ENCODE results near the gene SP140. TPM values are rescaled to one million over a fixed set of nuclear protein-coding genes. Genes with fewer than 3 reads are reported as not detected.
"Not testable (repeated sequence)": the region's sequence is repeated elsewhere in the genome, so short reads cannot be mapped to it uniquely, and the experiment has no call there.

The SP140 gene
- polyA plus RNA-seq, 1 experiment = 0.29 TPM

GRCh38 chr2:230282936-230283335, 57.4 kb downstream of the SP140 start:
- TF ChIP-seq CTCF (IDR thresholded peaks at IDR 0.05; ENCODE audit: insufficient read depth, low read depth, low read length) = no peak
- ChIA-PET CTCF (no interaction called here), POLR2A (no interaction called here)
- H3K27me3 ChIP-seq (ENCODE audit: control insufficient read depth, insufficient read depth, low read length) = peaks cover 2% of the 10 kb centered on the region; the same call in 1 of the 2 replicates
- H3K36me3 ChIP-seq (ENCODE audit: control insufficient read depth, insufficient read depth, low read length) = no peaks in the 10 kb centered on the region
- no peak overlapping the region for H3K4me3 ChIP-seq (ENCODE audit: low read depth, low read length)
- DNase-seq (ENCODE audit: low read depth) = no peak

- H3K4me3 ChIP-seq (ENCODE audit: low read depth, low read length) = no peak overlapping the region
- POLR2A ChIA-PET = no interaction called here
- peaks cover 2% of the 10 kb centered on the region; the same call in 1 of the 2 replicates for H3K27me3 ChIP-seq (ENCODE audit: control insufficient read depth, insufficient read depth, low read length)
- no peak for DNase-seq (ENCODE audit: low read depth)
- no peaks in the 10 kb centered on the region for H3K36me3 ChIP-seq (ENCODE audit: control insufficient read depth, insufficient read depth, low read length)
- no peak for TF ChIP-seq CTCF (IDR thresholded peaks at IDR 0.05; ENCODE audit: insufficient read depth, low read depth, low read length)
- CTCF ChIA-PET = no interaction called here
Measured at GRCh38 chr2:230286048-230286447, 60.5 kb downstream of the SP140 start.

GRCh38 chr2:230289311-230289710, 63.8 kb downstream of the SP140 start:
- DNase-seq (ENCODE audit: low read depth); CTCF ChIA-PET; H3K4me3 ChIP-seq (ENCODE audit: low read depth, low read length); H3K36me3 ChIP-seq (ENCODE audit: control insufficient read depth, insufficient read depth, low read length); POLR2A ChIA-PET; H3K27me3 ChIP-seq (ENCODE audit: control insufficient read depth, insufficient read depth, low read length): not testable (repeated sequence)

- H3K36me3 ChIP-seq (ENCODE audit: control insufficient read depth, insufficient read depth, low read length) = no peaks in the 10 kb centered on the region
- TF ChIP-seq CTCF (IDR thresholded peaks at IDR 0.05; ENCODE audit: insufficient read depth, low read depth, low read length) = no peak
- no peaks in the 10 kb centered on the region; the same call in 1 of the 2 replicates for H3K27me3 ChIP-seq (ENCODE audit: control insufficient read depth, insufficient read depth, low read length)
- no peak overlapping the region for H3K4me3 ChIP-seq (ENCODE audit: low read depth, low read length)
- POLR2A ChIA-PET = no interaction called here
- DNase-seq (ENCODE audit: low read depth) = no peak
- CTCF ChIA-PET = interaction anchor here (0.6 kb wide), 1 partner anchor 233 kb away, joined by 3 read pairs; no protein-coding TSS in a partner anchor
Measured at GRCh38 chr2:230295192-230295591, 69.7 kb downstream of the SP140 start.

- no peaks in the 10 kb centered on the region; the same call in 1 of the 2 replicates for H3K27me3 ChIP-seq (ENCODE audit: control insufficient read depth, insufficient read depth, low read length)
- CTCF ChIA-PET = no interaction called here
- H3K36me3 ChIP-seq (ENCODE audit: control insufficient read depth, insufficient read depth, low read length) = no peaks in the 10 kb centered on the region
- no peak overlapping the region for H3K4me3 ChIP-seq (ENCODE audit: low read depth, low read length)
- DNase-seq (ENCODE audit: low read depth) = no peak
- POLR2A ChIA-PET = no interaction called here
- TF ChIP-seq CTCF (IDR thresholded peaks at IDR 0.05; ENCODE audit: insufficient read depth, low read depth, low read length) = no peak
Measured at GRCh38 chr2:230296917-230297316, 71.4 kb downstream of the SP140 start.

- no peak for DNase-seq (ENCODE audit: low read depth)
- no peak for TF ChIP-seq CTCF (IDR thresholded peaks at IDR 0.05; ENCODE audit: insufficient read depth, low read depth, low read length)
- ChIA-PET CTCF (no interaction called here), POLR2A (no interaction called here)
- no peaks in the 10 kb centered on the region for H3K27me3 ChIP-seq (ENCODE audit: control insufficient read depth, insufficient read depth, low read length)
- no peak overlapping the region for H3K4me3 ChIP-seq (ENCODE audit: low read depth, low read length)
- no peaks in the 10 kb centered on the region for H3K36me3 ChIP-seq (ENCODE audit: control insufficient read depth, insufficient read depth, low read length)
Measured at GRCh38 chr2:230299618-230300017, 74.1 kb downstream of the SP140 start.
